Endothelial cell (in vitro differentiated cells): Measurements from ENCODE around the gene USP48. TPM values are rescaled to one million over a fixed set of nuclear protein-coding genes. Genes with fewer than 3 reads are reported as not detected.
A peak's percentile ranks its signal among the peaks of the same experiment; 100 is the strongest.

Experiments used
- DNase-seq: peaks from one replicate; pipeline ENCODE4 v3.0.0; 2021; ENCODE audit warnings: low spot score
- H3K27ac Mint-ChIP-seq: one replicate; pipeline ENCODE4 v1.8.0; 2021; ENCODE audit warnings: mixed read lengths, inconsistent platforms; ENCODE audit not compliant: unreplicated experiment
- H3K27me3 Mint-ChIP-seq: one replicate; pipeline ENCODE4 v1.8.0; 2021; ENCODE audit warnings: mild to moderate bottlenecking, moderate library complexity, mixed read lengths, inconsistent platforms; ENCODE audit not compliant: unreplicated experiment
- H3K36me3 Mint-ChIP-seq: one replicate; pipeline ENCODE4 v1.8.0; 2021; ENCODE audit warnings: mild to moderate bottlenecking, low read depth, mixed read lengths, inconsistent platforms; ENCODE audit not compliant: unreplicated experiment
- H3K4me1 Mint-ChIP-seq: one replicate; pipeline ENCODE4 v1.8.0; 2021; ENCODE audit warnings: mild to moderate bottlenecking, mixed read lengths, inconsistent platforms; ENCODE audit not compliant: unreplicated experiment
- H3K4me3 Mint-ChIP-seq: one replicate; pipeline ENCODE4 v1.8.0; 2021; ENCODE audit warnings: mild to moderate bottlenecking, mixed read lengths, inconsistent platforms; ENCODE audit not compliant: unreplicated experiment
- H3K9me3 Mint-ChIP-seq: one replicate; pipeline ENCODE4 v1.8.0; 2021; ENCODE audit warnings: mixed read lengths, inconsistent platforms; ENCODE audit not compliant: unreplicated experiment
- CTCF ChIP-seq: fragments of 200-600 bp; sonication (generic); IDR thresholded peaks from one replicate; pipeline ENCODE4 v1.5.0; 2021; ENCODE audit warnings: antibody characterized with exemption; ENCODE audit not compliant: unreplicated experiment
- total RNA-seq: library from RNA; stranded (reverse); fragmentation: NEBNext Ultra II Directional; extraction: Animal tissue kit (Norgen Biotek cat#: 25700); gene quantifications from one replicate; pipeline ENCODE4 v1.2.1, GENCODE V29; 2021; ENCODE audit not compliant: unreplicated experiment

USP48 gene
- total RNA-seq, 1 donor from 2014 or later = 57.9 TPM

DNA sequence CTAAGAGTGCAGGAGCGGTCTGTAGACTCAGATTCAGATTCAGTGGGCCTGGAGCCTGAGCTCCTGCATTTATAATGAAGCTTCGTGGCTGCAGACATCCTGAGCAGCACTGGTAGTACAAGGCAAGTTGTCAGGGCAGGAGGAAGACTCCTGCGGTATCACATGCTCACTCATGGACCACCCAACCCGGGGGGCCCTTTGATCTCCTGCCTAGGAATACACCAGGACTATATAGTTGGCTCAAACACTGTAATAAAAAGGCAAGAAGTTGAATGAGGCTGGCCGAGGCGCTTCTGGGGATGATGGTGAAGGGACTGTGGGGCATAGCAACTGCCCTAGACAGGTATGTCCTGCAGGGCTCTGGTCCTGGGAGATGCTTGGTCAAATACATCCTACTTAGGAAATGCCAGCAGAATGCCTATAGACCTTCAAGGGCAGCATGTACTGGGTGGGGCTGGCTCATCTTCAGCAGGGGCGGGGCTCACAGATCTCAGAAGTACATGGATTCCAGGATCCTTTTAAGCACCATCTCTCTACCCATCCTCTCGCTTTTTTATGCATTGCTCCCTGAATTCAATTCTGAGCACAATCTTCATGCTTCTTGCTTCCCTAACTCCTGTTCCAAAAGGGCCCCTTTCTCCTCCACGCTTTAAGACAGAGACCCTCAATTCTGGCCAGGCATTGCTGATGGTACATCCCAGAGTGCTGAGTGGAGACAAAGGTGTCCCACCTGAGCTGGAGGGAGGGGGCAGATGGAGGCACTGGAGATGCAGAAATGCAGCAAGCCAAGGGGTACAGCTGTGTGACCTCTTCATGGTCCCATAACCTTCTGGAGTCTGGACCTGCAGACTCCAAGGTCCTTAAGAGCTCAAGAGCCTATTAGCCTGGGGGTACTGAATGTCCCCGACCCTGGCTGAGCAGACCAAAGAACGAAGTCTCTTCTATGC lies 111.7 kb downstream of the USP48 start:
- H3K36me3 Mint-ChIP-seq = no peaks in the 10 kb centered on the region
- no peaks in the 10 kb centered on the region for H3K9me3 Mint-ChIP-seq
- peaks cover 6% of the 10 kb centered on the region for H3K4me1 Mint-ChIP-seq
- DNase-seq = no peak
- H3K4me3 Mint-ChIP-seq = no peak overlapping the region
- H3K27ac Mint-ChIP-seq = no peak overlapping the region
- TF ChIP-seq CTCF = no peak
- H3K27me3 Mint-ChIP-seq = peaks cover 17% of the 10 kb centered on the region

DNA sequence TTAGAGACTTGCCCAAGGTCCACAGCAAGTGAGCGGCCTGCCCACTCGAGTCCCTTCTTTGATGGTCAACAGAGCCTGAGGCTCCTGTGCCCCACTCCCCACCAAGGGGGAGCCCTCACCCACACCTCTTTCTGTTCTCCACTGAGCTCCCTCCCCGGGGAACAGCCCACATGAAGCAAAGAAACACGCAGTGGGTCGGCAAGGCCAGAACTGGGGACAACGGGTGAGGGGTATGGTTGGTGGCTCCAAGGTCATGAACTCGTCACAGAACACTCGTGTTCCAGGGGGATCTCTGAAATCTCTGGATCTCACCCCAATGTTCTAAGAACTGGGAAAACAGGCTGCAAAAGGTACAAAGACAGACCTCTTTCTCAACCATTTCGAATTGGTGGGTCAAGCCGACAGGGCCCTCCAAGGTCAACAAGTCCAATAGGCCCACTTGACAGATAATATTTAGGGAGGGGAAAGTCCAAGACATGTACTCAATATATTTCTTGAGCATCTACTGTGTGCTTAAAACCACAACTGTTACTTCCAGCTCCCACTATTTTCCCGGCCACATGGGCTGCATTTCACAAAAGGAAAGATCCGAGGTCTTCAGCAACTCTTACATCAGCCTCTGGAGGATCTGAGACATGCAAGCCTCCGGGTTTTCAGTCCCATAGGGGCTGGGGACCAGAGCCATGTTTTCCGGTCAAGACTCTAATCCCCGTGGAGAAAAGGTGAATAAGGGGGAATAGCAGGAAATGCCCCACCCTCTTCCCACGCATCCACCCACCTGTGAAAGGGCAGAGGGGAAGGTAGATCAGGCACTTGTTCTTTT lies 112.7 kb downstream of the USP48 start:
- peaks cover 5% of the 10 kb centered on the region for H3K4me1 Mint-ChIP-seq
- H3K27ac Mint-ChIP-seq = no peak overlapping the region
- peaks cover 19% of the 10 kb centered on the region for H3K27me3 Mint-ChIP-seq
- H3K36me3 Mint-ChIP-seq = no peaks in the 10 kb centered on the region
- H3K9me3 Mint-ChIP-seq = no peaks in the 10 kb centered on the region
- H3K4me3 Mint-ChIP-seq = no peak overlapping the region
- DNase-seq = no peak
- no peak for TF ChIP-seq CTCF

- H3K36me3 Mint-ChIP-seq = no peaks in the 10 kb centered on the region
- no peak within 1 kb of the TSS for H3K27ac Mint-ChIP-seq
- DNase-seq = peak; percentile 31
- TF ChIP-seq CTCF = no peak
- no peaks in the 10 kb centered on the region for H3K9me3 Mint-ChIP-seq
- peaks cover 22% of the 10 kb centered on the region for H3K27me3 Mint-ChIP-seq
- H3K4me1 Mint-ChIP-seq = peaks cover 5% of the 10 kb centered on the region
- H3K4me3 Mint-ChIP-seq = no peak within 1 kb of the TSS
These were observed 113.5 kb downstream of the USP48 start, which contains the start of gene RAP1GAP for GRCh38 chr1:21669258-21670058. TSS of gene RAP1GAP (minus strand) at chr1:21669357. CDS start at chr1:21620032, 49,325 bp downstream.

- no peaks in the 10 kb centered on the region for H3K9me3 Mint-ChIP-seq
- H3K36me3 Mint-ChIP-seq = no peaks in the 10 kb centered on the region
- H3K27me3 Mint-ChIP-seq = peaks cover 24% of the 10 kb centered on the region
- DNase-seq = no peak
- no peak for TF ChIP-seq CTCF
- H3K4me3 Mint-ChIP-seq = no peak overlapping the region
- H3K27ac Mint-ChIP-seq = no peak overlapping the region
- H3K4me1 Mint-ChIP-seq = peaks cover 5% of the 10 kb centered on the region
These were observed 114.0 kb downstream of the USP48 start for GRCh38 chr1:21668951-21669257.
